ENCODE measurements around the gene ANKS1B.
"Not testable (repeated sequence)": the region's sequence is repeated elsewhere in the genome, so short reads cannot be mapped to it uniquely, and the experiment has no call there.

Gene ANKS1B

DNA sequence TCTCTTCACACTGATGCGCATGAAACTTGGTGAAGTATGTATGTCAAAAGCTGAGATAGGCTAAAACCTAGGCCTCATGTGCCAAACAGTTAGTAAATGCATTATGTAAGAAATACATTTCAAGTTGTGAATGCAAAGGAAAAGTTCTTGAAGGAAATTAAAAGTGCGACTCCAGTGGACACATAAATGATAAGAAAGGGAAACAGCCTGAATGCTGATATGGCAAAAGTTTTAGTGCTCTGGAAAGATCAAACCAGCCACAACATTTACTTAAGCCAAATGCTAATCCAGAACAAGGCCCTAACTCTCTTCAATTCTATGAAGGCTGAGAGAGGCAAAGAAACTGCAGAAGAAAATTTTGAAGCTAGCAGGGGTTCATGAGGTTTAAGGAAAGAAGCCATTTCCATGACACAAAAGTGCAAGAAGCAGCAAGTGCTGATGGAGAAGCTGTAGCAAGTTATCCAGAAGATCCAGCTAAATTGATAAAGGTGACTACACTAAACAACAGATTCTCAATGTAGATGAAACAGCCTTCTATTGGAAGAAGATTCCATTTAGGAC lies 262.9 kb downstream of the ANKS1B start:
- H3K4me1 ChIP-seq (ENCODE audit: control insufficient read depth, insufficient read depth, low read length) = no peaks in the 10 kb centered on the region
- no peaks in the 10 kb centered on the region for H3K36me3 ChIP-seq (ENCODE audit: control insufficient read depth, insufficient read depth, low read length)
- no peak overlapping the region for H3K4me3 ChIP-seq (ENCODE audit: low read length)
- H3K9ac ChIP-seq (ENCODE audit: low read length) = no peak overlapping the region
- no peak overlapping the region for H3K27ac ChIP-seq (ENCODE audit: low read depth, low read length)
- no peaks in the 10 kb centered on the region for H3K27me3 ChIP-seq (ENCODE audit: control insufficient read depth, insufficient read depth, low read length)

- not testable (repeated sequence) for H3K4me1 ChIP-seq (ENCODE audit: control insufficient read depth, insufficient read depth, low read length); H3K27me3 ChIP-seq (ENCODE audit: control insufficient read depth, insufficient read depth, low read length); H3K36me3 ChIP-seq (ENCODE audit: control insufficient read depth, insufficient read depth, low read length); H3K4me3 ChIP-seq (ENCODE audit: low read length); H3K9ac ChIP-seq (ENCODE audit: low read length); H3K27ac ChIP-seq (ENCODE audit: low read depth, low read length)
Measured at GRCh38 chr12:99720083-99720465, 264.7 kb downstream of the ANKS1B start.

- not testable (repeated sequence) for H3K36me3 ChIP-seq (ENCODE audit: control insufficient read depth, insufficient read depth, low read length); H3K27me3 ChIP-seq (ENCODE audit: control insufficient read depth, insufficient read depth, low read length); H3K9ac ChIP-seq (ENCODE audit: low read length); H3K4me3 ChIP-seq (ENCODE audit: low read length); H3K27ac ChIP-seq (ENCODE audit: low read depth, low read length); H3K4me1 ChIP-seq (ENCODE audit: control insufficient read depth, insufficient read depth, low read length)
Measured at GRCh38 chr12:99719411-99720082, 265.2 kb downstream of the ANKS1B start.

- not testable (repeated sequence) for H3K27ac ChIP-seq (ENCODE audit: low read depth, low read length)
Measured at GRCh38 chr12:99715841-99716510, 268.8 kb downstream of the ANKS1B start.

DNA sequence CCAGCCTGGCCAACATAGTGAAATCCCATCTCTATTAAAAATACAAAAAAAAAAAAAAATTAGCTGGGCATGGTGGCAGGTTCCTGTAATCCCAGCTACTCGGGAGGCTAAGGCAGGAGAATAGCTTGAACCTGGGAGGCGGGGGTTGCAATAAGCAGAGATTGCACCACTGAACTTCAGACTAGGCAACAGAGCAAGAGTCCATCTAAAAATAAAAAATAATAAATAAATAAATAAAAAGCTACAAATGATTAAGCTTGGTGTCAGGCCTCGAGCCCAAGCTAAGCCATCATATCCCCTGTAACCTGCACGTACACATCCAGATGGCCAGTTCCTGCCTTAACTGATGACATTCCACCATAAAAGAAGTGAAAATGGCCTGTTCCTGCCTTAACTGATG lies 269.8 kb downstream of the ANKS1B start:
- H3K27ac ChIP-seq (ENCODE audit: low read depth, low read length) = not testable (repeated sequence)

More at GRCh38 chr12:99715841-99716510, 268.8 kb downstream of the ANKS1B start:
- H3K4me3 ChIP-seq (ENCODE audit: low read length); H3K4me1 ChIP-seq (ENCODE audit: control insufficient read depth, insufficient read depth, low read length); H3K36me3 ChIP-seq (ENCODE audit: control insufficient read depth, insufficient read depth, low read length); H3K27me3 ChIP-seq (ENCODE audit: control insufficient read depth, insufficient read depth, low read length); H3K9ac ChIP-seq (ENCODE audit: low read length): not testable (repeated sequence)

GRCh38 chr12:99713946-99714520 lies 270.7 kb downstream of the ANKS1B start:
- H3K4me1 ChIP-seq (ENCODE audit: control insufficient read depth, insufficient read depth, low read length) = no peaks in the 10 kb centered on the region
- H3K9ac ChIP-seq (ENCODE audit: low read length) = no peak overlapping the region
- no peaks in the 10 kb centered on the region for H3K36me3 ChIP-seq (ENCODE audit: control insufficient read depth, insufficient read depth, low read length)
- no peak overlapping the region for H3K27ac ChIP-seq (ENCODE audit: low read depth, low read length)
- H3K27me3 ChIP-seq (ENCODE audit: control insufficient read depth, insufficient read depth, low read length) = no peaks in the 10 kb centered on the region
- no peak overlapping the region for H3K4me3 ChIP-seq (ENCODE audit: low read length)

More for the DNA sequence above, 269.8 kb downstream of the ANKS1B start:
- not testable (repeated sequence) for H3K27me3 ChIP-seq (ENCODE audit: control insufficient read depth, insufficient read depth, low read length); H3K36me3 ChIP-seq (ENCODE audit: control insufficient read depth, insufficient read depth, low read length); H3K9ac ChIP-seq (ENCODE audit: low read length); H3K4me3 ChIP-seq (ENCODE audit: low read length); H3K4me1 ChIP-seq (ENCODE audit: control insufficient read depth, insufficient read depth, low read length)

DNA sequence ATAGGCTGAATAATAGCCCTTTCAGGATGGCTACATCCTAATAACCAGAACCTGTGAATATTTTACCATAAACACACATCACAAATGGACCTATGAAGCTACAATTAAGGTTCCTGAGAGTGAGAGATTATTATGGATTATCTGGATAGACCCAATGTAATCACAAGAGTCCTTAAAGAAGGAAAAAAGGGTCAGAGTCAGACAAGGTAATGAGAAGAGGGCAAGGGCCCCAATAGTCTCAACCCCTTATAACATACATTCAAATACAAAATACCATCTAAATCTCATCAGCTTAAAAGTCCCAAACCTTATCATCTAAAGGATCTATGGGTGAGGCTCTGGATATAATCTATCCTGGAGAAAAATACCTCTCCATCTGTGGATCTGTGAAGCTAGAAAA lies 272.5 kb downstream of the ANKS1B start:
- H3K36me3 ChIP-seq (ENCODE audit: control insufficient read depth, insufficient read depth, low read length) = no peaks in the 10 kb centered on the region
- no peaks in the 10 kb centered on the region for H3K27me3 ChIP-seq (ENCODE audit: control insufficient read depth, insufficient read depth, low read length)
- H3K4me1 ChIP-seq (ENCODE audit: control insufficient read depth, insufficient read depth, low read length) = no peaks in the 10 kb centered on the region
- no peak overlapping the region for H3K4me3 ChIP-seq (ENCODE audit: low read length)
- H3K9ac ChIP-seq (ENCODE audit: low read length) = no peak overlapping the region
- H3K27ac ChIP-seq (ENCODE audit: low read depth, low read length) = no peak overlapping the region

DNA sequence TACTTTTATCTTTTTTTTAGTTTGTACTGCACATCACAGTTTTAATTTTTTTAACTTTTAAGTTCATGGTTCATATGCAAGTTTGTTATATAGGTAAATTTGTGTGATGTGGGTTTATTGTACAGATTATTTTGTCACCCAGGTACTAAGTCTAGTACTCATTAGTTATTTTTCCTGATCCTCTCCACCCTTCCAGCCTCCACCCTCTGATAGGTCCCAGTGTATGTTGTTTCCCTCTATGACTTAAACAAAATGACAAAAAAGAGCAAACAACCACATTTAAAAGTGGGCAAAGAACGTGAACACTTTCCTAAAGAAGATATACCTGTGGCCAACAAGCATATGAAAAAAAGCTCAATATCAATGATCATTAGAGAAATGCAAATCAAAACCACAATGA lies 273.5 kb downstream of the ANKS1B start:
- H3K4me1 ChIP-seq (ENCODE audit: control insufficient read depth, insufficient read depth, low read length) = no peaks in the 10 kb centered on the region
- H3K9ac ChIP-seq (ENCODE audit: low read length) = no peak overlapping the region
- H3K27me3 ChIP-seq (ENCODE audit: control insufficient read depth, insufficient read depth, low read length) = no peaks in the 10 kb centered on the region
- H3K36me3 ChIP-seq (ENCODE audit: control insufficient read depth, insufficient read depth, low read length) = no peaks in the 10 kb centered on the region
- no peak overlapping the region for H3K4me3 ChIP-seq (ENCODE audit: low read length)
- no peak overlapping the region for H3K27ac ChIP-seq (ENCODE audit: low read depth, low read length)

GRCh38 chr12:99709619-99710018 lies 275.1 kb downstream of the ANKS1B start:
- Histone ChIP-seq H3K27me3 (ENCODE audit: control insufficient read depth, insufficient read depth, low read length) (no peaks in the 10 kb centered on the region), H3K4me1 (ENCODE audit: control insufficient read depth, insufficient read depth, low read length) (no peaks in the 10 kb centered on the region), H3K9ac (ENCODE audit: low read length) (no peak overlapping the region)

GRCh38 chr12:99709116-99709515 lies 275.6 kb downstream of the ANKS1B start:
- Histone ChIP-seq H3K27ac (ENCODE audit: low read depth, low read length) (no peak overlapping the region), H3K4me3 (ENCODE audit: low read length) (no peak overlapping the region), H3K9ac (ENCODE audit: low read length) (no peak overlapping the region), H3K4me1 (ENCODE audit: control insufficient read depth, insufficient read depth, low read length) (no peaks in the 10 kb centered on the region), H3K36me3 (ENCODE audit: control insufficient read depth, insufficient read depth, low read length) (no peaks in the 10 kb centered on the region), H3K27me3 (ENCODE audit: control insufficient read depth, insufficient read depth, low read length) (no peaks in the 10 kb centered on the region)

More at GRCh38 chr12:99709619-99710018, 275.1 kb downstream of the ANKS1B start:
- Histone ChIP-seq H3K27ac (ENCODE audit: low read depth, low read length) (no peak overlapping the region), H3K36me3 (ENCODE audit: control insufficient read depth, insufficient read depth, low read length) (no peaks in the 10 kb centered on the region), H3K4me3 (ENCODE audit: low read length) (no peak overlapping the region)

- Histone ChIP-seq H3K9ac (ENCODE audit: low read length) (no peak overlapping the region), H3K4me3 (ENCODE audit: low read length) (no peak overlapping the region), H3K27ac (ENCODE audit: low read depth, low read length) (no peak overlapping the region), H3K36me3 (ENCODE audit: control insufficient read depth, insufficient read depth, low read length) (no peaks in the 10 kb centered on the region), H3K4me1 (ENCODE audit: control insufficient read depth, insufficient read depth, low read length) (no peaks in the 10 kb centered on the region), H3K27me3 (ENCODE audit: control insufficient read depth, insufficient read depth, low read length) (no peaks in the 10 kb centered on the region)
Measured at GRCh38 chr12:99707883-99708282, 276.9 kb downstream of the ANKS1B start.

- Histone ChIP-seq H3K4me3 (ENCODE audit: low read length) (no peak overlapping the region), H3K36me3 (ENCODE audit: control insufficient read depth, insufficient read depth, low read length) (no peaks in the 10 kb centered on the region), H3K4me1 (ENCODE audit: control insufficient read depth, insufficient read depth, low read length) (no peaks in the 10 kb centered on the region), H3K9ac (ENCODE audit: low read length) (no peak overlapping the region), H3K27ac (ENCODE audit: low read depth, low read length) (no peak overlapping the region), H3K27me3 (ENCODE audit: control insufficient read depth, insufficient read depth, low read length) (no peaks in the 10 kb centered on the region)
Measured at GRCh38 chr12:99706736-99707473, 277.8 kb downstream of the ANKS1B start.

Measured in rectal smooth muscle tissue (tissue), 1 donor.